CD4-positive, alpha-beta T cell treated with Interleukin-12 subunit alpha and Interleukin-12 subunit beta, for 1 hour (primary cell): ENCODE measurements around the gene SLC25A40.
A peak's percentile ranks its signal among the peaks of the same experiment; 100 is the strongest.
"Not testable (repeated sequence)": the region's sequence is repeated elsewhere in the genome, so short reads cannot be mapped to it uniquely, and the experiment has no call there.

Source experiments
- DNase-seq: peaks from one replicate; pipeline ENCODE4 v3.0.0-alpha.2; 2020

SLC25A40 gene

GRCh38 chr7:87876040-87876868 lies at the start of gene SLC25A40, which contains the start of gene DBF4:
SLC25A40 (minus strand) TSS chr7:87876360; CDS start chr7:87858727, 17,633 bp downstream.
DBF4 (plus strand) TSS chr7:87876493; CDS start chr7:87876733, 240 bp downstream.
- peak; percentile 94 for DNase-seq

GRCh38 chr7:87922759-87923395 lies 46.7 kb upstream of the SLC25A40 start:
- DNase-seq = not testable (repeated sequence)

- DNase-seq = no peak
Observed at GRCh38 chr7:87920578-87920977, 44.4 kb upstream of the SLC25A40 start.

- DNase-seq = no peak
Observed at GRCh38 chr7:87919875-87920274, 43.7 kb upstream of the SLC25A40 start.

GRCh38 chr7:87918740-87919139 lies 42.6 kb upstream of the SLC25A40 start:
- no peak for DNase-seq

- no peak for DNase-seq
Observed at GRCh38 chr7:87912121-87912520, 36.0 kb upstream of the SLC25A40 start.

GRCh38 chr7:87908814-87909213 lies 32.7 kb upstream of the SLC25A40 start:
- not testable (repeated sequence) for DNase-seq

- DNase-seq = not testable (repeated sequence)
Observed at GRCh38 chr7:87907136-87907906, 31.2 kb upstream of the SLC25A40 start.

- no peak for DNase-seq
Observed at GRCh38 chr7:87899255-87899654, 23.1 kb upstream of the SLC25A40 start.

- no peak for DNase-seq
Observed at GRCh38 chr7:87895363-87895762, 19.2 kb upstream of the SLC25A40 start.

GRCh38 chr7:87886875-87887274 lies 10.7 kb upstream of the SLC25A40 start:
- DNase-seq = peak; percentile 54

GRCh38 chr7:87885018-87885417 lies 8.9 kb upstream of the SLC25A40 start:
- DNase-seq = no peak

- DNase-seq = no peak
Observed at GRCh38 chr7:87882151-87882937, 6.2 kb upstream of the SLC25A40 start.

- DNase-seq = no peak
Observed at GRCh38 chr7:87878208-87878735, 2.1 kb upstream of the SLC25A40 start.

GRCh38 chr7:87877366-87878040 lies 1.3 kb upstream of the SLC25A40 start:
- no peak for DNase-seq

- DNase-seq = peak; percentile 45
Observed at GRCh38 chr7:87876869-87877234, 692 bp upstream of the SLC25A40 start.

GRCh38 chr7:87875151-87876039 lies 765 bp downstream of the SLC25A40 start:
- peak; percentile 15 for DNase-seq

GRCh38 chr7:87874066-87874465 lies 2.1 kb downstream of the SLC25A40 start:
- DNase-seq = no peak

- DNase-seq = not testable (repeated sequence)
Observed at GRCh38 chr7:87873328-87873727, 2.8 kb downstream of the SLC25A40 start.

- DNase-seq = no peak
Observed at GRCh38 chr7:87872346-87872745, 3.8 kb downstream of the SLC25A40 start.

GRCh38 chr7:87870471-87870870 lies 5.7 kb downstream of the SLC25A40 start:
- DNase-seq = no peak
